HG03520 (cell line): Measurements from ENCODE around the gene DDHD1.

ENCODE experiments used
- ATAC-seq: cut with Tn5 transposase; IDR thresholded peaks from one replicate; pipeline ENCODE4 v1.9.1; 2021; ENCODE audit warnings: mild to moderate bottlenecking, moderate library complexity; ENCODE audit not compliant: unreplicated experiment

Gene DDHD1

GRCh38 chr14:53035336-53036210 lies 117.5 kb downstream of the DDHD1 start:
- ATAC-seq = no peak

- ATAC-seq = no peak
Measured at GRCh38 chr14:53034688-53035230, 118.4 kb downstream of the DDHD1 start.

- no peak for ATAC-seq
Measured at GRCh38 chr14:53034036-53034435, 119.1 kb downstream of the DDHD1 start.

- no peak for ATAC-seq
Measured at GRCh38 chr14:53032838-53033390, 120.2 kb downstream of the DDHD1 start.

GRCh38 chr14:53032161-53032803 lies 120.8 kb downstream of the DDHD1 start:
- ATAC-seq = no peak

GRCh38 chr14:53027562-53027961 lies 125.6 kb downstream of the DDHD1 start:
- no peak for ATAC-seq

- no peak for ATAC-seq
Measured at GRCh38 chr14:53027041-53027440, 126.1 kb downstream of the DDHD1 start.

GRCh38 chr14:53023325-53023724 lies 129.8 kb downstream of the DDHD1 start:
- ATAC-seq = no peak

GRCh38 chr14:53022593-53022992 lies 130.5 kb downstream of the DDHD1 start:
- no peak for ATAC-seq

GRCh38 chr14:53020193-53020932 lies 132.8 kb downstream of the DDHD1 start:
- no peak for ATAC-seq

- ATAC-seq = no peak
Measured at GRCh38 chr14:53019406-53019805, 133.7 kb downstream of the DDHD1 start.

- no peak for ATAC-seq
Measured at GRCh38 chr14:53017837-53018236, 135.3 kb downstream of the DDHD1 start.

GRCh38 chr14:53016919-53017318 lies 136.2 kb downstream of the DDHD1 start:
- no peak for ATAC-seq

- no peak for ATAC-seq
Measured at GRCh38 chr14:53016491-53016890, 136.6 kb downstream of the DDHD1 start.

GRCh38 chr14:53011053-53011462 lies 142.1 kb downstream of the DDHD1 start:
- ATAC-seq = no peak

- ATAC-seq = no peak
Measured at GRCh38 chr14:53010193-53011040, 142.7 kb downstream of the DDHD1 start.

GRCh38 chr14:53006931-53007562 lies 146.1 kb downstream of the DDHD1 start:
- no peak for ATAC-seq

- no peak for ATAC-seq
Measured at GRCh38 chr14:53004976-53005375, 148.1 kb downstream of the DDHD1 start.

GRCh38 chr14:53003776-53004175 lies 149.3 kb downstream of the DDHD1 start:
- no peak for ATAC-seq

- no peak for ATAC-seq
Measured at GRCh38 chr14:53002576-53002975, 150.5 kb downstream of the DDHD1 start.
